Measurements from ENCODE around the gene PIH1D2. TPM values are rescaled to one million over a fixed set of nuclear protein-coding genes. Genes with fewer than 3 reads are reported as not detected.

The PIH1D2 gene
- total and polyA plus RNA-seq, 12 donors = 0.91 to 3.7 (median 2.2) TPM

GRCh38 chr11:112082729-112083128 lies 8.9 kb upstream of the PIH1D2 start:
- 67 to 79% (median 75%) methylated on average over 4 of the region's 4 CpGs for WGBS, 4 donors
- Histone ChIP-seq H3K9me3 (replicated peaks in 1 of 3) (no peaks in the 10 kb centered on the region), H3K27me3 (no peaks in the 10 kb centered on the region), H3K27ac (no peak overlapping the region), H3K36me3 (replicated peaks in 1 of 2) (peaks cover 0 to 75% of the 10 kb centered on the region in 2 donors), H3K4me1 (replicated peaks in 1 of 2) (peaks cover 12 to 15% of the 10 kb centered on the region in 2 donors), H3K4me3 (no peak overlapping the region)
- TF ChIP-seq, protein P1, sequence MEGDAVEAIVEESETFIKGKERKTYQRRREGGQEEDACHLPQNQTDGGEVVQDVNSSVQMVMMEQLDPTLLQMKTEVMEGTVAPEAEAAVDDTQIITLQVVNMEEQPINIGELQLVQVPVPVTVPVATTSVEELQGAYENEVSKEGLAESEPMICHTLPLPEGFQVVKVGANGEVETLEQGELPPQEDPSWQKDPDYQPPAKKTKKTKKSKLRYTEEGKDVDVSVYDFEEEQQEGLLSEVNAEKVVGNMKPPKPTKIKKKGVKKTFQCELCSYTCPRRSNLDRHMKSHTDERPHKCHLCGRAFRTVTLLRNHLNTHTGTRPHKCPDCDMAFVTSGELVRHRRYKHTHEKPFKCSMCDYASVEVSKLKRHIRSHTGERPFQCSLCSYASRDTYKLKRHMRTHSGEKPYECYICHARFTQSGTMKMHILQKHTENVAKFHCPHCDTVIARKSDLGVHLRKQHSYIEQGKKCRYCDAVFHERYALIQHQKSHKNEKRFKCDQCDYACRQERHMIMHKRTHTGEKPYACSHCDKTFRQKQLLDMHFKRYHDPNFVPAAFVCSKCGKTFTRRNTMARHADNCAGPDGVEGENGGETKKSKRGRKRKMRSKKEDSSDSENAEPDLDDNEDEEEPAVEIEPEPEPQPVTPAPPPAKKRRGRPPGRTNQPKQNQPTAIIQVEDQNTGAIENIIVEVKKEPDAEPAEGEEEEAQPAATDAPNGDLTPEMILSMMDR (IDR thresholded peaks at IDR 0.05) = no peak
- TF ChIP-seq POLR2A (IDR thresholded peaks at IDR 0.05) = no peak
- DNase-seq = no peak
- intact Hi-C loops (cut with DNase I) = loop anchor here in 1 of 2 donors (10.0 kb wide), 1 partner anchor 208 kb away; the partner anchor contains the start of genes ALG9, CFAP68 and FDXACB1

- Histone ChIP-seq H3K4me1 (replicated peaks in 1 of 2) (no peaks in the 10 kb centered on the region), H3K27ac (no peak overlapping the region), H3K4me3 (no peak overlapping the region), H3K27me3 (no peaks in the 10 kb centered on the region), H3K9me3 (replicated peaks in 1 of 3) (no peaks in the 10 kb centered on the region), H3K36me3 (replicated peaks in 1 of 2) (peaks cover 0 to 34% of the 10 kb centered on the region in 2 donors)
- DNase-seq = no peak
- no peak for TF ChIP-seq POLR2A (IDR thresholded peaks at IDR 0.05)
- TF ChIP-seq, protein P1 (IDR thresholded peaks at IDR 0.05) = no peak
- intact Hi-C loops (cut with DNase I) = no loop called here
- 71 to 83% (median 77%) methylated on average over 1 of the region's 1 CpG for WGBS, 4 donors
Observed at GRCh38 chr11:112062923-112063322, 10.9 kb downstream of the PIH1D2 start.

- intact Hi-C loops (cut with DNase I) = no loop called here
- Histone ChIP-seq H3K4me3 (no peak overlapping the region), H3K27ac (no peak overlapping the region), H3K36me3 (replicated peaks in 1 of 2) (peaks cover 0 to 44% of the 10 kb centered on the region in 2 donors), H3K4me1 (replicated peaks in 1 of 2) (no peaks in the 10 kb centered on the region), H3K27me3 (no peaks in the 10 kb centered on the region), H3K9me3 (replicated peaks in 1 of 3) (no peaks in the 10 kb centered on the region)
- DNase-seq = no peak
- no peak for TF ChIP-seq POLR2A (IDR thresholded peaks at IDR 0.05)
- TF ChIP-seq, protein P1 (IDR thresholded peaks at IDR 0.05) = no peak
- 43 to 58% (median 49%) methylated on average over 1 of the region's 1 CpG for WGBS, 4 donors
Observed at GRCh38 chr11:112058103-112058502, 15.7 kb downstream of the PIH1D2 start.

DNA sequence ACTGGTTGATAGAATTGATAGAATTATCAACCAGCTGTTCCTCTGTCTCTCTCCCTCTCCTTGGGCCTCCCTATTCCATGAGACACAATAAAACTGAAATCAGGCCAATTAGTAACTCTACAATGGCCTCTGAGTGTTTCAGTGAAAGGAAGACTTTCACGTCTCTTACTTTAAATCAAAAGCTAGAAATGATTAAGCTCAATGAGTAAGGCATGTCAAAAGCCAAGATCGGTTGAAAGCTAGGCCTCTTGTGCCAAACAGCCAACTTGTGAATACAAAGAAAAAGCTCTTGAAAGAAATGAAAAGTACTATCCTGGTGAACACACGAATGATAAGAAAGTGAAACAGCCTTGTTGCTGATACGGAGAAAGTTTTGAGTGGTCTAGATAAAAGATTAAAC lies 16.6 kb downstream of the PIH1D2 start:
- Histone ChIP-seq H3K4me3 (no peak overlapping the region), H3K4me1 (replicated peaks in 1 of 2) (no peaks in the 10 kb centered on the region), H3K27me3 (no peaks in the 10 kb centered on the region), H3K27ac (no peak overlapping the region), H3K36me3 (replicated peaks in 1 of 2) (peaks cover 0 to 46% of the 10 kb centered on the region in 2 donors), H3K9me3 (replicated peaks in 1 of 3) (no peaks in the 10 kb centered on the region)
- intact Hi-C loops (cut with DNase I) = no loop called here
- WGBS, 4 donors = 81 to 89% (median 84%) methylated on average over 4 of the region's 4 CpGs
- no peak for DNase-seq
- TF ChIP-seq POLR2A (IDR thresholded peaks at IDR 0.05) = no peak
- TF ChIP-seq, protein P1 (IDR thresholded peaks at IDR 0.05) = no peak
